Parathyroid adenoma (tissue), 2 donors: ENCODE data around the gene DNAJC28.

Experiments
- H2AFZ ChIP-seq: fragments of 300-600 bp; sonication (generic); one replicate; pipeline ENCODE4 v1.7.0; 2017; ENCODE audit warnings: antibody characterized with exemption, mild to moderate bottlenecking
- H3K27ac ChIP-seq: fragments of 300-600 bp; sonication (generic); one replicate; pipeline ENCODE4 v1.7.0; 2017
- H3K27me3 ChIP-seq: fragments of 300-600 bp; sonication (generic); one replicate; pipeline ENCODE4 v1.7.0; 2017; ENCODE audit warnings: low read length; ENCODE audit not compliant: control insufficient read depth, insufficient read depth
- H3K36me3 ChIP-seq: fragments of 300-600 bp; sonication (generic); one replicate; pipeline ENCODE4 v1.7.0; 2017; ENCODE audit warnings: low read length; ENCODE audit not compliant: control insufficient read depth, insufficient read depth
- H3K4me1 ChIP-seq: fragments of 300-600 bp; sonication (generic); one replicate; pipeline ENCODE4 v1.7.0; 2017; ENCODE audit warnings: control low read depth
- H3K4me2 ChIP-seq: fragments of 300-600 bp; sonication (generic); one replicate; pipeline ENCODE4 v1.7.0; 2017; ENCODE audit warnings: low read length
- H3K4me3 ChIP-seq: fragments of 300-600 bp; sonication (generic); one replicate; pipeline ENCODE4 v1.7.0; 2017; ENCODE audit warnings: low read depth, low read length
- H3K79me2 ChIP-seq: fragments of 300-600 bp; sonication (generic); one replicate; pipeline ENCODE4 v1.7.0; 2017; ENCODE audit warnings: control low read depth
- H3K9ac ChIP-seq: fragments of 300-600 bp; sonication (generic); one replicate; pipeline ENCODE4 v1.7.0; 2017; ENCODE audit warnings: mild to moderate bottlenecking
- H3K9me3 ChIP-seq: fragments of 300-600 bp; sonication (generic); one replicate; pipeline ENCODE4 v1.7.0; 2017; ENCODE audit warnings: low read length; ENCODE audit not compliant: control insufficient read depth
- CTCF ChIP-seq: fragments of 300-600 bp; sonication (generic); IDR thresholded peaks from one replicate; pipeline ENCODE4 v1.7.0; 2017; ENCODE audit warnings: antibody characterized with exemption, mild to moderate bottlenecking
- donor health status: primary hyperparathyroidism.

Gene DNAJC28

GRCh38 chr21:33537212-33537611 lies 45.7 kb upstream of the DNAJC28 start:
- Histone ChIP-seq H3K4me1 (no peaks in the 10 kb centered on the region), H3K9me3 (no peaks in the 10 kb centered on the region), H2AFZ (no peak overlapping the region), H3K36me3 (no peaks in the 10 kb centered on the region), H3K27me3 (no peaks in the 10 kb centered on the region), H3K9ac (no peak overlapping the region), H3K4me2 (no peak overlapping the region), H3K27ac (no peak overlapping the region), H3K79me2 (no peaks in the 10 kb centered on the region), H3K4me3 (no peak overlapping the region)
- TF ChIP-seq CTCF: no peak

- TF ChIP-seq CTCF: no peak
- H3K36me3 ChIP-seq: no peaks in the 10 kb centered on the region
- no peak overlapping the region for H3K27ac ChIP-seq
- H2AFZ ChIP-seq: no peak overlapping the region
- no peaks in the 10 kb centered on the region for H3K27me3 ChIP-seq
- no peak overlapping the region for H3K9ac ChIP-seq
- no peaks in the 10 kb centered on the region for H3K9me3 ChIP-seq
- H3K4me1 ChIP-seq: no peaks in the 10 kb centered on the region
- no peak overlapping the region for H3K4me3 ChIP-seq
- no peaks in the 10 kb centered on the region for H3K79me2 ChIP-seq
- H3K4me2 ChIP-seq: no peak overlapping the region
These were observed 39.5 kb upstream of the DNAJC28 start for GRCh38 chr21:33531007-33531406.

- Histone ChIP-seq H3K79me2 (no peaks in the 10 kb centered on the region), H2AFZ (no peak overlapping the region), H3K27ac (no peak overlapping the region), H3K4me1 (no peaks in the 10 kb centered on the region), H3K4me2 (no peak overlapping the region), H3K9ac (no peak overlapping the region), H3K27me3 (no peaks in the 10 kb centered on the region), H3K4me3 (no peak overlapping the region), H3K9me3 (no peaks in the 10 kb centered on the region), H3K36me3 (no peaks in the 10 kb centered on the region)
- TF ChIP-seq CTCF: no peak
These were observed 31.4 kb upstream of the DNAJC28 start for GRCh38 chr21:33522953-33523349.

GRCh38 chr21:33522297-33522952 lies 30.9 kb upstream of the DNAJC28 start:
- no peak overlapping the region for H3K4me2 ChIP-seq
- H3K79me2 ChIP-seq: no peaks in the 10 kb centered on the region
- H3K27me3 ChIP-seq: no peaks in the 10 kb centered on the region
- H2AFZ ChIP-seq: no peak overlapping the region
- no peak overlapping the region for H3K4me3 ChIP-seq
- no peak overlapping the region for H3K27ac ChIP-seq
- no peaks in the 10 kb centered on the region for H3K9me3 ChIP-seq
- H3K4me1 ChIP-seq: no peaks in the 10 kb centered on the region
- no peak for TF ChIP-seq CTCF
- H3K36me3 ChIP-seq: no peaks in the 10 kb centered on the region
- no peak overlapping the region for H3K9ac ChIP-seq

- H3K4me2 ChIP-seq: no peak overlapping the region
- no peak overlapping the region for H3K4me3 ChIP-seq
- H3K27me3 ChIP-seq: no peaks in the 10 kb centered on the region
- no peaks in the 10 kb centered on the region for H3K4me1 ChIP-seq
- no peak overlapping the region for H2AFZ ChIP-seq
- no peaks in the 10 kb centered on the region for H3K9me3 ChIP-seq
- H3K36me3 ChIP-seq: no peaks in the 10 kb centered on the region
- H3K79me2 ChIP-seq: no peaks in the 10 kb centered on the region
- TF ChIP-seq CTCF: no peak
- H3K27ac ChIP-seq: no peak overlapping the region
- no peak overlapping the region for H3K9ac ChIP-seq
These were observed 27.4 kb upstream of the DNAJC28 start for GRCh38 chr21:33518899-33519298.
